ENCODE measurements around the gene ANAPC4.

- no peak for TF ChIP-seq CTCF (IDR thresholded peaks at IDR 0.05)
- no peak for TF ChIP-seq POLR2A (IDR thresholded peaks at IDR 0.05)
Observed at GRCh38 chr4:25454476-25454875, 77.4 kb downstream of the ANAPC4 start.
